Measurements from ENCODE around the gene CARD9. TPM values are rescaled to one million over a fixed set of nuclear protein-coding genes. Genes with fewer than 3 reads are reported as not detected.
A peak's percentile ranks its signal among the peaks of the same experiment; 100 is the strongest.

Gene CARD9
- total and polyA plus RNA-seq, 10 donors: 5.7 to 25.5 (median 18.2) TPM

- 89 to 92% (median 90%) methylated on average over 30 to 45 of the region's 45 CpGs for WGBS, 5 donors
- peak in 1 of 3 donors; percentile 27 for TF ChIP-seq POLR2AphosphoS5 (IDR thresholded peaks at IDR 0.05)
- no peak for TF ChIP-seq POLR2A (IDR thresholded peaks at IDR 0.05)
- no peak for TF ChIP-seq CTCF (IDR thresholded peaks at IDR 0.05 in 8 of 11, conservative IDR thresholded peaks at IDR 0.05 in 3 of 11)
- Histone ChIP-seq H3K27me3 (replicated peaks in 1 of 7) (peaks cover 0 to 14% (median 0%) of the 10 kb centered on the region in 7 donors), H3K4me1 (peaks cover 5 to 50% (median 35%) of the 10 kb centered on the region in 6 donors), H3K9me3 (no peaks in the 10 kb centered on the region), H3K4me3 (no peak overlapping the region), H3K27ac (no peak overlapping the region), H3K36me3 (peaks cover 0 to 52% (median 8%) of the 10 kb centered on the region in 6 donors)
- intact Hi-C loops (cut with DNase I; ENCODE audit: low total_unique reads): no loop called here
- DNase-seq: no peak
Observed at GRCh38 chr9:136367296-136368145, 5.9 kb downstream of the CARD9 start.

GRCh38 chr9:136366826-136367225, 6.6 kb downstream of the CARD9 start:
- H3K4me3 ChIP-seq: no peak overlapping the region
- intact Hi-C loops (cut with DNase I; ENCODE audit: low total_unique reads): no loop called here
- 87 to 92% (median 91%) methylated on average over 9 of the region's 9 CpGs for WGBS, 5 donors
- peak overlapping the region in 1 of 8 donors; percentile 77 for H3K27ac ChIP-seq
- H3K27me3 ChIP-seq (replicated peaks in 1 of 7): peaks cover 0 to 9% (median 0%) of the 10 kb centered on the region in 7 donors
- no peak for DNase-seq
- no peak for TF ChIP-seq POLR2A (IDR thresholded peaks at IDR 0.05)
- TF ChIP-seq POLR2AphosphoS5 (IDR thresholded peaks at IDR 0.05): no peak
- no peak for TF ChIP-seq CTCF (IDR thresholded peaks at IDR 0.05 in 8 of 11, conservative IDR thresholded peaks at IDR 0.05 in 3 of 11)
- peaks cover 0 to 59% (median 8%) of the 10 kb centered on the region in 6 donors for H3K36me3 ChIP-seq
- H3K9me3 ChIP-seq: no peaks in the 10 kb centered on the region
- H3K4me1 ChIP-seq: peaks cover 5 to 50% (median 33%) of the 10 kb centered on the region in 6 donors

GRCh38 chr9:136365775-136366222, 7.7 kb downstream of the CARD9 start:
- peaks cover 5 to 54% (median 37%) of the 10 kb centered on the region in 6 donors for H3K4me1 ChIP-seq
- H3K9me3 ChIP-seq: no peaks in the 10 kb centered on the region
- peaks cover 0 to 62% (median 14%) of the 10 kb centered on the region in 6 donors for H3K36me3 ChIP-seq
- H3K27me3 ChIP-seq (replicated peaks in 1 of 7): peaks cover 0 to 9% (median 0%) of the 10 kb centered on the region in 7 donors
- peak; percentile 88 for DNase-seq
- H3K4me3 ChIP-seq: peak overlapping the region in 1 of 8 donors; percentile 4
- no peak for TF ChIP-seq POLR2AphosphoS5 (IDR thresholded peaks at IDR 0.05)
- TF ChIP-seq CTCF (IDR thresholded peaks at IDR 0.05 in 8 of 11, conservative IDR thresholded peaks at IDR 0.05 in 3 of 11): no peak
- no peak for TF ChIP-seq POLR2A (IDR thresholded peaks at IDR 0.05)
- intact Hi-C loops (cut with DNase I; ENCODE audit: low total_unique reads): no loop called here
- WGBS, 5 donors: 25 to 61% (median 39%) methylated on average over 8 to 9 of the region's 9 CpGs
- H3K27ac ChIP-seq: peak overlapping the region in 7 of 8 donors; percentile 3 to 77 (median 55)
